HG03439 (cell line): ENCODE data around the gene NAMPT.
"Not testable (repeated sequence)": the region's sequence is repeated elsewhere in the genome, so short reads cannot be mapped to it uniquely, and the experiment has no call there.

Experiments
- ATAC-seq: cut with Tn5 transposase; IDR thresholded peaks from one replicate; pipeline ENCODE4 v1.9.1; 2021; ENCODE audit warnings: mild to moderate bottlenecking, moderate library complexity; ENCODE audit not compliant: unreplicated experiment

NAMPT gene

DNA sequence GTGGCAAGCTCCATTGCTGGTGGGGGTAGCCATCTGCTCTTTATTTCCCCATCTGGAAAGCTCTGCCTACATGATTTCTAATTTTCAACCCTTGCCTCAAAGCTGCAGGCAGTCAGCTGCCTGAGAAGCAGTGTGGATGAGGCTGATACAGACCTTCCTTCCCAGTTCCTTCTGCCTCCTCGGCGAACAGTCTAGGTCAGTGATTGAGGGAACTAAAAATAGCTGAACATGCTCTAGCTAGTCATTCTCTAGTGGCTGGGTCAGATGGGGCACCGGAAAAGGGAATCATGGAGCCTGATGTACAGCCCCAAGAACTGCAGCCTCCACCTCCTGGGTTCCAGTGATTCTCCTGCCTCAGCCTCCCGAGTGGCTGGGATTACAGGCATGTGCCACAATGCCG is 48.7 kb downstream of the NAMPT start:
- ATAC-seq, result no peak

DNA sequence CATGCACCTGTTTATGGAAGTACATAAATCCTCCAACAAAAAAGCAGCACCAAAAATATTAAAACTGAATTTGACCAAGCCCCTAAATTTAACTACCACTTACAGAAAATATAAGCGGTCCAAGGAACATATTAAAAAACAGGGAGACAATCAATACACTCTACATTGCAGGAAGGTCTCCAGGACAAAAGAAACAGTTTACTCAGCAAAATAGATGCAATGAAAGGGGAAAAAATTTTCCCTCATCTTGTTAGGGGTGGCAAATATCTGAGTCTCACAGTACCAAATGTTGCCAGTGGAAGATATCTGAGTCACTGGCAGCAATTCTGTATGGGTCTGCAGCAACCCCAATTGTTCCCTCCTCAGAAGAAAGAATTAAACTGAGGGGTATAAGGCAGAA is 50.4 kb downstream of the NAMPT start:
- no peak for ATAC-seq

DNA sequence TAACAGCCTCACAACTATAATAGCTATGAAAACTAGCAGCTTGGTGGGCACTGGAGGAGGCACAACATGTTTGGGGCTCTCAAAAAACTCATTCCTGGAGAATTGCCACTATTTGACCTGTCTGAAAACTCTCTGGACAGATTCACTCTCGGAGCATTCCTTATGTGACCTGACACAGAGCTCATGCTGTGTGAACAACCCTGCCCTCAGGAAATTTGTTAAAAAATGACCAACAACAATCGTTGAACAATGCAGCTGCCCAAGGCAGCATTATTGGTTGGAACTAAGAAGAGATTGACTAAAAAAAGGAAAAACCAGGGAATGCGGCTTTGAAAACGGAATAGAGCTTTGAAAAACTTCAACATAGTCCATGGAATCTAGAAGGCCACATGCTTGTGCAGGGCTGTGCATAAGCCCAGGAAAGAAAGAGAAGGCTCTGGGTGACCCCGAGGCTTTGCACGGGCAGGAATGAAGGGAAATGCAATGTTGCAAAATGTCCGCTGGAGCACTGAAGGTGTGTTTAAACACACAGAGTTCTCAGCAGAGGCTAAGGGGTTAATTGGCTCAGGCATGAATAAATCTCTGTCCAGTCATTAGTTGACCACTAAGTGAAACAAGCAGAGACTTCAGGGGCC is 52.8 kb downstream of the NAMPT start:
- no peak for ATAC-seq

DNA sequence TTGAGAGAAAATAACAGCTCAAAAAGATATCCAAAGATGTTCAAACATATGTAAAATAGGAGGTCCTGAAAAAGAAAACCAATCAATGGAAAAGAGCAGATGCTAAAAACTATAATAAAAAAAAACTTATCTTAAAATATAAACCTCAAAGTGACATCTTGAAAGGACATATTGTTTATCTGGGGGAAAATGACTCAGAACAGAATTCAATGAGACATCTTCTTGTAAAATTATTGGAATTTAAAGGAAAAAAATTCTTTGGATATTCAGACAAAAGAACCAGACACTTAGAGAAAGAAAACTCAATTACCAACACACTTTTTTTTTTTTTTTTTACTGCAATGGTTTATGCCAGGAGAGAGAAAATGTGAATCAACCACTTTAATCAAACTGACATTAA is 58.9 kb downstream of the NAMPT start:
- ATAC-seq, result no peak

DNA sequence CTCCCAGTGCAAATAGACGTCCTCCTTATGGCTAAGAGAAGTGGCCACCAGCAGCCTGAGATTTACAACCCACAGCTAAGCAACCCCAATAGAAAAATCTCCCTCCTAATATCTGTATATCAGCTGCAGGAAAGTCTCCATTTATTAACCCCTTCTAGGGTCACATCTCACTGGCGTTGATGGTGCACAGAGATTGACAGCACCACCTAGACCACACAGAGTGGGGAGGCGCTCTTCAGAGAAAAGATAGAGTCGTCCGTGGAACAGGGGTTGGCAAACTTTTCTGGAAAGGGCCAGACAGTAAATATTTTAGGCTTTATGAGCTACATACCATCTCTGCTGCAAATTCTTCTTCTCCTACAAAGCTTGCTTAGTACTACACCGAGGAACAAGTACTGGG is 60.0 kb downstream of the NAMPT start:
- ATAC-seq, result no peak

DNA sequence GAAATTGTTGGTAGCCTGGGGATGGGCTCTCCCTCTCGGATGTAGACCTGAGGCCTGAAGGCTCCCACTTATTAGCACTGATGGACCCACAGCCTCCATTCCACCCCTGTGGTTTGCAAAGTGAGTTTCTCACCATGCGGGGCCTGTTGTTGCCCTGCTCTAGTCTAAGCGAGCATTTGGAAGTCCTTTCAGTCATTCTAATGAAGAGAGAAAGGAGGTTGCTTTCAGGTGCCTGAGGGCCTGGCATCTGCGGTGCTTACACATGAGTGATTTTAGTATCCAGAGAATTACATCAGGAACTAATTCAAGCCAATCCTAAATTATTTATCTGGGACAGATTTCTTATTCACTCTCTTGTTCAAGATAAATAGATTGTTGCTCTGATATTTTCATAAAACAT is 61.6 kb downstream of the NAMPT start:
- ATAC-seq, result no peak

DNA sequence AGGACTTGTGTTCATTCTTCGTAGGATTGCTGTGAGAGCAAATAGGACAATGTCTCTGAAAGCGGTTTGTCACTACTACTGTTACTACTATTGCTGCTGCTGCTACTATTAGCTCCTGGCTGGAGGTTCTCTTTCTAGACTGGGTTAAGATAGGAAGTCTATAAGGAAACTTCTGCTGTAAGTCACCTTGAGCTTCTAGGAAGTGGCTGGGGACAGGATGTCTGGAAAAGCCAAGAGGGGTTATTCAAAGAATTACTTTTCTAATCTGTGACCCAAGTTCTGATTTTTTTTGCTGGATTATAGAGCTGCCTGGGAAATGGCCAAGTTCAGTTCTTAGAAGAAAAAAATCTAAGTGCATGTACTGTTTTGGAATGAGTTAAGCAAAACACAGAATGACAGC is 62.2 kb downstream of the NAMPT start:
- ATAC-seq, result no peak

DNA sequence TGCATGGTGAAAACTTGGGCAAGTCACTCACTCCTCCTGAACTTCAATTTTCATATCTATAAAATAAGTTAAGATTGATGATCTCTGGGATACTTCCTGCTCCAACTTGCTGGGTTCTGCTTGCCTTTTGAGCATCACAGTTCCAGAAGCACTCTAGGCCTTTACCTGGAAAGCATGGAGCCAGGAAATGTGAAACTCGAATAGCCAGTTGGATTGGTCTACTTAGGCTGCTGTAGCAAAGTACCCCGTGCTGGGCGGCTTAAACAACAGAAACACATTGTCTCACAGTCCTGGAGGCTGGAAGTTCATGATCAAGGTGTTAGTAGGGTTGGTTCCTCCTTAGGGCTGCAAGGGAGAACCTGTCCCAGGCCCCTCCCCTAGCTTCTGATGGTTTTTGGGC is 64.5 kb downstream of the NAMPT start:
- ATAC-seq, result no peak

DNA sequence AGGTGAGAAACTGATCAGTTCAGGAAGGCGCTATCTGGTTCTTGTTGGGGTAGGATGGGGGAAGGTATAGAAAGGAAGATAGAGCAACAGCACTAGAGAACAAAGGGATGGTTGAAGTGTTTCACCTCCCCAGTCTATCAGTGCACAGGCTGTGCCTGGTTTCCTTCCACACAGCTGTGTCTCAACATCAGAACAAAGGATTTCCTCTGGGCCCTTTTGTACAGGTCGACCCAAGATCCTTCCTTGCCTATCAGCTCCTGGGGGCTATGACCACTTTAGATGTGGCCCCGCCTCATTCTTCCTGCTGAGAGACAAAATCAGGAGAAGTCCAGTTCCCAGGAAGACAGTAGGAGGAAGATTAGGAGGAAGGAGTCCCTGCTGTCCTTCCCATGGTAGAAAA is 65.6 kb downstream of the NAMPT start:
- no peak for ATAC-seq

DNA sequence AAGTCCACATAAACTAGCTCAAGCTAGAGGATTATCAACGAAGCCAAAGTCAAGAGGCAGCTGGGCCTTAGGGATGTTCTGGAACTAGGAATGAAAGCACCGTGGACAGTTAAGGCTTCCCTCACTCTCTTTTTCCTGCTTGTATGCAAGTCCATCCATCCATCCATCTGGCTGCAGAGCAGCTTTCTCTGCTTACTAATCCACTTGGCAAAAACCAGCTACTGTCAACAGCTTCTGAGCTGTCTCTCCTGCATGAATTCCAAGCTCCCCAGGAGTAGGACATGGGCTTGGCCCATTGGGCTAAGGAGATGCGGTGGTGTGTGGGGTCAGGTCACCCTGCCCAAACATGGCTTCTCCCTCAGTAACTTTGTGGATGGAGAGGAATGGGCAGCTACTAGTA is 66.2 kb downstream of the NAMPT start:
- no peak for ATAC-seq

DNA sequence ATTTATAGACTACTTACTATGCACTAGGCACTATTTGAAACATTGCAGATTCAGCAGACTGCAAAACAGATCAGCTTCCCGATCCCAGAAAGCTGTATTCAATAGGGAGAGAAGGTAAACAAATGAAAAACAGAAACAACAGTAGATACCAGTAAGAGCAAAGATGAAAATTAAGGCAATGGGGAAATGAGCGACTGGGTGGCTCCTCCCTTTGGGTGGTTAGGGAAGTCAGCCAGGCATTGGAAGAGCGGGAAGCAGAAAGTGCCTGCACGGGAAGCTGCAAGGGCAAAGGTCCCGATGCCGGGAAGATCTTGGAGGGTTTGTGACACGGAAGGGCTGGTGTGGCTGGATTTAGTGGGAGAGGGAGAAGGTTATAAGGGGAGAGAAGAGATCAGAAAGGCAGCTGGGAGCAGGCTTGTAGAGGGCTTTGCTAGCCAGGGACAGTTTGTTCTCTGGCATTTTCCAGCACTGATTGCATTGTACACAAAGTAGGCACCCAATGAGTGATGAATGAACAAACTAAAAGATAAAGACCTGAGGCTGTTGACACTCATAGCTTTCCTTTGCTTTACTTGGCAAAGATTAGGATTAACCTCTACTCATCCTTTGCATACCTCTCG is 67.8 kb downstream of the NAMPT start:
- ATAC-seq, result no peak

DNA sequence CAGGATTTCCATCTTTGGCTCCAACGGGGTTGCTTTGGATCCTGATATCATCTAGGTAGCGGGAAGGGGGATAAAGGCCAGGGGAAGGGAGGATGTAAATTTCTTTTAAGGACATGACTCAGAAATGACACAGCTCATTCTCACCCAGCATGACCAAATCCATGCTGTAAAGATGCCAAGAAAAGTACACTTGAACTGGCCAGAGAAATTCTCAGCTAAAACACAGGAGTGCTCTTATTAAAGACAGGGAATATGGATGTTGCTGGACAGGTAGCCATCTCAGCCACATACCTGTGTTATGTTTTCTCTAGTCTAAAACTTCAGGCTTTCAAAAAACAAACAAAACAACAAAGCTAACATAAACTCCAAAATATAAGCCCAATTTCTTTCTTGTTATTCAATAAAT is 68.3 kb downstream of the NAMPT start:
- no peak for ATAC-seq

DNA sequence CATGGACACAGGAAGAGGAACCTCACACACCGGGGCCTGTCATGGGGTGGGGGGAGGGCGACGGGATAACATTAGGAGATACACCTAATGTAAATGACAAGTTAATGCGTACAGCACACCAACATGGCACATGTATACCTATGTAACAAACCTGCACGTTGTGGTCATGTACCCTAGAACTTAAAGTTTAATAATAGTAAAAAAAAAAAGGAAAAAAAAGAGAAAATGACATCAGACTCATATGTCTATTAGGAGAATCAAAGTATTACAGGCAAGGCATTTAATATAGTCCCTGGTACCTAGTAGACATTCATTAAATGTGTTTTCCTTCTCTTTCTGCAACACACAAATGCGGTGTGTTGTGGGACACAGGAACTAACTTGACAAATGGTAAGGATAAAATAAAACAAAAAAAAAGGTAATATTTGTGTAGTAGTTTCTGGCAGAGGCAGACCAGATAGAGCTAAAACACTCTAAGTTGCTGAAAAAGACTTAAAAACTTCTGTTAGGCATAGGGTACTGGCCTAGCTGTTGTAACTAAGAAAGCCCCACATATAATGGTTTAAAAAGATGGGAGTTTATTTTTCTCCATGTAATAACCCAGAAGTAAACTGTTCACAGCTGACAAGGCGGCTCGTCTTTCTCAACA is 68.8 kb downstream of the NAMPT start:
- ATAC-seq, result no peak

DNA sequence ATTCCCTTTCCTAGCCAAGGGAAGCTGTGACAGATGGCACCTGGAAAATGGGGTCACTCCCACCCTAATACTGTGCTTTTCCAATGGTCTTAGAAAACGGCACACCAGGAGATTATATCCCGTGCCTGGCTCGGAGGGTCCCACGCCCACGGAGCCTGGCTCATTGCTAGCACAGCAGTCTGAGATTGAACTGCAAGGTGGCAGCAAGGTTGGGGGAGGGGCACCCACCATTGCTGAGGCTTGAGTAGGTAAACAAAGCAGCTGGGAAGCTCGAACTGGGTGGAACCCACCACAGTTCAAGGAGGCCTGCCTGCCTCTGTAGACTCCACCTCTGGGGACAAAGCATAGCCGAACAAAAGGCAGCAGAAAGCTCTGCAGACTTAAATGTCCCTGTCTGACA is 75.8 kb downstream of the NAMPT start:
- ATAC-seq, result not testable (repeated sequence)

DNA sequence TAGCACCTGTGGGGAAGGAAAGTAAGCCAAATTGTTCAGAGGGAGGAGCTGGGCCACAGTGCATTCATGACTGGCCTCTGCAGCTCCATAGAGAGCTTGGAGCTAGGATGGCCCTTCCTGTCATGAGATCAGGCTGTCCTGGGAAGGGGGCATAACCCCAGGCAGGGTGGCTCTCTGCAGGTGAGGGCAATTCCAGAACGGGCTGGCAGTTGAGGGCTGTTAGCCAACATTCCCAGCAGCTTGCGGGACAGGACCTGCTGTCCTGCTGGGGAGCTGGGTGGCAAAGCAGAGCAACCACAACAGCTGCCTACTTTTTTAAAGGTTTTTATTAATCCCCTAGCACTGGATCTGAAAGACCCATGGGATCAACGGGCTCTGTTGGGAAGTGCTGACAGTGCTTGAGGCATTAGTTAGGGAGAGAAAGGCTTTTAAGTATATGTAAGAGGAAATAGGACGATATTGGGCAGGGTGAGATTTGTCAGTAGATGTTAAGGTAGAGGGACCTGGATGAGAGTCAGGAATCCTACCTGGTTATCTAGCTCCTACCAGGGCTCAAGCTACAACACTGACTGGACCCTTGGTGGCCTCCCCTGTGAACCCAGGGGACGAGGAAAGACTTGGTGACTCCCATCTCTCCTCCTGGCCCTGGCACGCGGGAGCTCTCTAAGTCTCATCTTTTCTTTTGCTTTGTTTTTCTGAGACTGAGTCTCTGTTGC is 77.8 kb downstream of the NAMPT start:
- ATAC-seq, result no peak

DNA sequence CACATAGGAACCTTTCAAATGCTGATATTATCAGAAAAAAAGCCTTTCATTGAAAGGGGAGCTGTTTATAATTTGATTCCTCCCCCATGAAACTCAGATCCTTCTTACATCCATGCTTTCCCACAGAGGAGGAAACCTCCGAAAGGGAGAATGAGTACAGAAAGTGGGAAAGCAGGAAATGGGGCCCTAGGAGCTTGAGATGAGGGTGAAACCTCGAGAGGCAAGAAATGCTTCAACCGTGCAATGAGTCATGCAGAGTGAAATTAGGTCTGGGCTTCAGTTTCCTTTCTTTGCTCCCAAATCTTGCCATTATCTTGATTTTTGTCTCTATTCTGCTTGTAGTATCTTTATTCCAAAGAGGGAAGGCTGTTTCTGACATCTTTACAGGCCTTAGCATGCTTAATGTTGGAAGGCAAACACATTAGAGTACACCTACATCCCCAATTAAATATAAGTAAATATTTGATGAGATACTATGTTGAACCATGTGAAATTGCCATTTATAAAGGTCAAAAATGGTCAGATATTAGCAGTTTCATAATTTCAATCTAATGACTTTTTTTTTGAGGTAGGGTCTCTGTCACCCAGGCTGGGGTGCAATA is 79.1 kb downstream of the NAMPT start:
- ATAC-seq, result no peak

DNA sequence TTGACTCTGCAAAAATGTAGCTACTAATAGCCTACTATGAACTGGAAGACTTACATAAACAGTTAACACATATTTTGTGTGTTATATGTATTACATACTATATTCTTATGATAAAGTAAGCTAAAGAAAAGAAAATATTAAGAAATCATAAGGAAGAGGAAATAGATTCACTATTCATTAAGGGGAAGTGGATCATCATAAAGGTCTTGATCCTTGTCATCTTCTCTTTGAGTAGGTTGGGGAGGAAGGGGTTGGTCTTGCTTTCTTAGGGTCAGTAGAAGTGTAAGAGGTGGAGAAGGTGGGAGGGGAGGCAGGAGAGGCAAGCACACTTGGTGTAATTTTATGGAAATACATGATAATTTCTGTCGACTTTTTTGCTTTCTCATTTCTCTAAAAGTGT is 81.3 kb downstream of the NAMPT start:
- no peak for ATAC-seq

DNA sequence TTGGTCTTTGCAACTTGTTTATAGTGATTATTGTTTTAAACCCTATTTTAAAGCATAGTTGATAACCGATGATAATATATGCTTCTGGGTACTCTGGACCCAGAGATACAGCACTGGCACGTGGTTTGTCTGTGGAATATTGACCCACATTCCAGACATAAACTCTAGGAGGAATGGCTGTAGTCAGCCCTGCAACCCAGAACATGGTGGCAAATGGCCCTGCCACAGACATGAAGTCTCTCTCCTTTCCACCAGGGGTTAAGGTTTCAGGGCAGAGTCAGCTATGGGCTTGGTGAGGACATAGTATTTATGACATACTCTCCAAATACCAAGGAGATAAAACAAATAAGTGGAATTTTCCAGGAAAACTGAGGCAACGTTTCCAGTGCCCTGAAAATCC is 83.6 kb downstream of the NAMPT start:
- no peak for ATAC-seq

DNA sequence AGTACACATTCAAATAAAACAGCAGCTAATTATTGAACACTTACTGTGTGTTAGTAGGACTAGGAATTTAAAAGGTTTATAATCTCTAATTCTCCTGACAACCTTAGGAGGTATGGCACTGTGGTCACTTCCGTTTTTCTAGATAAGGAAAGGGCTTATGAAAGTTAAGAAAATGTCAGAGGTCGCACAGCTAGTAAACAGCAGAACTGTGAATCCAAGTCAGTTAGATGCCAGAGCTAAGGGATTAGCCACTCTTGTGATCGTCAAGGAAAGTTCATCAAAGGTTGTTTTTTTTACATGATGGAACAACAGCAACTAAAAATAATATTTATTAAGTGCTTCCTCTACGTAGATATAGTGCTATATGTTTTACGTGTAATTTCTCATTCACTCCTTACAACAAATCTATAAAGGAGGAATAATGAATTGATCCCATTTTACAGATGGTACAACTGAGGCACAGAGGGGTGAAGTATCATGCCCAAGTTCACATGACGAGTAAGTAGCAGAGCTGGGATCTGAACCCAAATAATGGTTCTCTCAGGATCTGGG is 84.9 kb downstream of the NAMPT start:
- no peak for ATAC-seq

DNA sequence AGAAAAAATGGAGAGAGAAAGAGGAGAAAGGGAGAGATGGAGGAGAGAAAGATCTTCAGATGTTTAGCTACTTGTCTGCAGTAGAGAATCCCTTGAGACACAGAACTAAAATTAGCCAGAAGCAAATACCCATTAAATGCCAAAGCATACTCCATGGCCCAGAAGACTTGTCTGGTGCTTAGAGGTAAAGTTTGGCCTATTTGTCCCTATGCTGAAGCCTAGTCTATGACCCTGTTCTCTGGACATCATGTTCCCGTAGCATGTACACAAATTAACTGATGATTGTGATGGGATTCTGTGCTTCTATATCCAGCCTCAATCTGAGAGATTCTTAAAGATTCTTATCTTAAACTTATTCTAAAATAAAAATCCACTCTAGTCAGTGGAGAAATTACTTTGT is 85.8 kb downstream of the NAMPT start:
- no peak for ATAC-seq
